Peyer's patch (tissue), 4 donors: ENCODE data around the gene SMG1.
"Not testable (repeated sequence)": the region's sequence is repeated elsewhere in the genome, so short reads cannot be mapped to it uniquely, and the experiment has no call there.

ENCODE experiments used
- POLR2A ChIP-seq, 2 donors: fragments of 450-650 bp; IDR thresholded peaks; one replicate each; pipeline ENCODE4 v1.5.1; 2017; ENCODE audit warnings: antibody characterized with exemption in 2 of 2, mild to moderate bottlenecking in 2 of 2, moderate library complexity in 2 of 2
- TF ChIP-seq, protein P1 (sequence below), 6 experiments: fragments of 450-650 bp in 4 of 6; fragments of 200-600 bp in 2 of 6; sonication (generic) in 1 of 6; IDR thresholded peaks; one replicate each; pipeline ENCODE4 v1.5.1; 2017 to 2019; ENCODE audit warnings: antibody characterized with exemption in 6 of 6, mild to moderate bottlenecking in 3 of 6, moderate library complexity in 1 of 6

DNA sequence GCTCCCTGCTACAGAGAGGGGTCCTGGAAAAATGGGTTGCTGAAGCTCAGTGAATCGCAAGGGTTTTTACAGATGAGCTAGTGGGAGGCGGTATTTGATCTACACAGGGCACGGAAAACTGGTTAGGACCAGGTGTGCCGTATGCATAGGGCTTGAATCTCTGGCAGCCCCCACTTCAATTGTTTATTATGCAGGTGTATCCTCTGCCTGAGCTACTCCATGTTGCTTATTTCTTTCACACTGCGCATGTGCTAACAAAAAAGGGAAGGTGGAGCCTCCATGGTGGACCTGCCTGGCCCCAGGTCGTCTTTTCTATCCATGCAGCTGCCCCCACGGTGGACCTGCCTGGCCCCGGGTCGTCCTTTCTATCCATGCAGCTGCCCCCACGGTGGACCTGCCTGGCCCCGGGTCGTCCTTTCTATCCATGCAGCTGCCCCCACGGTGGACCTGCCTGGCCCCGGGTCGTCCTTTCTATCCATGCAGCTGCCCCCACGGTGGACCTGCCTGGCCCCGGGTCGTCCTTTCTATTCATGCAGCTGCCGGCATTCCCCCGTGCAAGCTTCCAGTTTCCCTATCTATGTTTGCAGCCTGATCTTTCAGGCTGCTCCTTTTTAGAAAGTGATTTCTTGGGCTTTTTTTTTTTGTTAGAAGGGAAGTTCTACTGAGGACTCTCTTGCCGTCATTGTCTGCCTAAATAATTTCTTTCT lies 29.8 kb upstream of the SMG1 start:
- TF ChIP-seq, protein P1, sequence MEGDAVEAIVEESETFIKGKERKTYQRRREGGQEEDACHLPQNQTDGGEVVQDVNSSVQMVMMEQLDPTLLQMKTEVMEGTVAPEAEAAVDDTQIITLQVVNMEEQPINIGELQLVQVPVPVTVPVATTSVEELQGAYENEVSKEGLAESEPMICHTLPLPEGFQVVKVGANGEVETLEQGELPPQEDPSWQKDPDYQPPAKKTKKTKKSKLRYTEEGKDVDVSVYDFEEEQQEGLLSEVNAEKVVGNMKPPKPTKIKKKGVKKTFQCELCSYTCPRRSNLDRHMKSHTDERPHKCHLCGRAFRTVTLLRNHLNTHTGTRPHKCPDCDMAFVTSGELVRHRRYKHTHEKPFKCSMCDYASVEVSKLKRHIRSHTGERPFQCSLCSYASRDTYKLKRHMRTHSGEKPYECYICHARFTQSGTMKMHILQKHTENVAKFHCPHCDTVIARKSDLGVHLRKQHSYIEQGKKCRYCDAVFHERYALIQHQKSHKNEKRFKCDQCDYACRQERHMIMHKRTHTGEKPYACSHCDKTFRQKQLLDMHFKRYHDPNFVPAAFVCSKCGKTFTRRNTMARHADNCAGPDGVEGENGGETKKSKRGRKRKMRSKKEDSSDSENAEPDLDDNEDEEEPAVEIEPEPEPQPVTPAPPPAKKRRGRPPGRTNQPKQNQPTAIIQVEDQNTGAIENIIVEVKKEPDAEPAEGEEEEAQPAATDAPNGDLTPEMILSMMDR (IDR thresholded peaks at IDR 0.05) = not testable (repeated sequence)
- TF ChIP-seq POLR2A (IDR thresholded peaks at IDR 0.05) = not testable (repeated sequence)
